ENCODE data around the gene POLR3B. TPM values are rescaled to one million over a fixed set of nuclear protein-coding genes. Genes with fewer than 3 reads are reported as not detected.

The POLR3B gene
- total and polyA plus RNA-seq, 3 experiments from 2014 or later, result 5.3 to 14.6 (median 13.4) TPM

GRCh38 chr12:106436164-106436563 lies 78.6 kb downstream of the POLR3B start:
- Mint-ChIP-seq H3K27ac (no peak overlapping the region), H3K27me3 (no peaks in the 10 kb centered on the region), H3K4me3 (no peak overlapping the region), H3K9me3 (no peaks in the 10 kb centered on the region), H3K36me3 (peaks cover 14 to 73% (median 38%) of the 10 kb centered on the region in 3 donors), H3K4me1 (no peaks in the 10 kb centered on the region)
- POLR2A ChIA-PET, result no interaction called here
- CTCF ChIA-PET, result no interaction called here
- Histone ChIP-seq H3K4me3 (ENCODE audit: low read length) (no peak overlapping the region), H3K27ac (ENCODE audit: low read depth, low read length) (no peak overlapping the region), H3K9me3 (ENCODE audit: low read length) (no peaks in the 10 kb centered on the region), H3K27me3 (ENCODE audit: insufficient read depth, low read length, poor library complexity, severe bottlenecking) (no peaks in the 10 kb centered on the region), H3K36me3 (ENCODE audit: insufficient read depth, low read length) (peaks cover 10% of the 10 kb centered on the region), H3K4me1 (ENCODE audit: insufficient read depth, low read length) (no peaks in the 10 kb centered on the region)
- no peak for DNase-seq

- Histone ChIP-seq H3K27ac (ENCODE audit: low read depth, low read length) (no peak overlapping the region), H3K9me3 (ENCODE audit: low read length) (no peaks in the 10 kb centered on the region), H3K36me3 (ENCODE audit: insufficient read depth, low read length) (peaks cover 4% of the 10 kb centered on the region), H3K4me3 (ENCODE audit: low read length) (no peak overlapping the region), H3K27me3 (ENCODE audit: insufficient read depth, low read length, poor library complexity, severe bottlenecking) (no peaks in the 10 kb centered on the region), H3K4me1 (ENCODE audit: insufficient read depth, low read length) (no peaks in the 10 kb centered on the region)
- Mint-ChIP-seq H3K27ac (no peak overlapping the region), H3K27me3 (no peaks in the 10 kb centered on the region), H3K4me3 (no peak overlapping the region), H3K4me1 (no peaks in the 10 kb centered on the region), H3K9me3 (no peaks in the 10 kb centered on the region), H3K36me3 (peaks cover 14 to 43% (median 21%) of the 10 kb centered on the region in 3 donors)
- ChIA-PET CTCF (no interaction called here), POLR2A (no interaction called here)
- DNase-seq, result no peak
Observed at GRCh38 chr12:106442575-106442974, 85.0 kb downstream of the POLR3B start.

GRCh38 chr12:106445053-106445452 lies 87.5 kb downstream of the POLR3B start:
- Mint-ChIP-seq H3K27ac (peak overlapping the region in 1 of 8 donors; percentile 6), H3K4me3 (no peak overlapping the region), H3K9me3 (no peaks in the 10 kb centered on the region), H3K36me3 (peaks cover 10 to 39% (median 16%) of the 10 kb centered on the region in 3 donors), H3K4me1 (no peaks in the 10 kb centered on the region), H3K27me3 (no peaks in the 10 kb centered on the region)
- H3K9me3 ChIP-seq (ENCODE audit: low read length), result no peaks in the 10 kb centered on the region
- no peaks in the 10 kb centered on the region for H3K4me1 ChIP-seq (ENCODE audit: insufficient read depth, low read length)
- ChIA-PET POLR2A (no interaction called here), CTCF (no interaction called here)
- no peaks in the 10 kb centered on the region for H3K27me3 ChIP-seq (ENCODE audit: insufficient read depth, low read length, poor library complexity, severe bottlenecking)
- DNase-seq, result no peak
- no peak overlapping the region for H3K27ac ChIP-seq (ENCODE audit: low read depth, low read length)
- no peak overlapping the region for H3K4me3 ChIP-seq (ENCODE audit: low read length)
- peaks cover 4% of the 10 kb centered on the region for H3K36me3 ChIP-seq (ENCODE audit: insufficient read depth, low read length)

GRCh38 chr12:106445959-106446358 lies 88.4 kb downstream of the POLR3B start:
- ChIA-PET POLR2A (no interaction called here), CTCF (no interaction called here)
- no peak for DNase-seq
- Mint-ChIP-seq H3K9me3 (no peaks in the 10 kb centered on the region), H3K27ac (no peak overlapping the region), H3K4me1 (no peaks in the 10 kb centered on the region), H3K4me3 (no peak overlapping the region), H3K36me3 (peaks cover 4 to 32% (median 10%) of the 10 kb centered on the region in 3 donors), H3K27me3 (no peaks in the 10 kb centered on the region)
- no peaks in the 10 kb centered on the region for H3K4me1 ChIP-seq (ENCODE audit: insufficient read depth, low read length)
- H3K27me3 ChIP-seq (ENCODE audit: insufficient read depth, low read length, poor library complexity, severe bottlenecking), result no peaks in the 10 kb centered on the region
- H3K9me3 ChIP-seq (ENCODE audit: low read length), result no peaks in the 10 kb centered on the region
- no peaks in the 10 kb centered on the region for H3K36me3 ChIP-seq (ENCODE audit: insufficient read depth, low read length)
- H3K27ac ChIP-seq (ENCODE audit: low read depth, low read length), result no peak overlapping the region
- no peak overlapping the region for H3K4me3 ChIP-seq (ENCODE audit: low read length)

- Mint-ChIP-seq H3K27ac (no peak overlapping the region), H3K4me1 (no peaks in the 10 kb centered on the region), H3K9me3 (no peaks in the 10 kb centered on the region), H3K4me3 (no peak overlapping the region), H3K36me3 (peaks cover 4 to 33% (median 10%) of the 10 kb centered on the region in 3 donors), H3K27me3 (no peaks in the 10 kb centered on the region)
- Histone ChIP-seq H3K4me3 (ENCODE audit: low read length) (no peak overlapping the region), H3K36me3 (ENCODE audit: insufficient read depth, low read length) (no peaks in the 10 kb centered on the region), H3K27ac (ENCODE audit: low read depth, low read length) (no peak overlapping the region), H3K27me3 (ENCODE audit: insufficient read depth, low read length, poor library complexity, severe bottlenecking) (no peaks in the 10 kb centered on the region), H3K4me1 (ENCODE audit: insufficient read depth, low read length) (no peaks in the 10 kb centered on the region), H3K9me3 (ENCODE audit: low read length) (no peaks in the 10 kb centered on the region)
- CTCF ChIA-PET, result no interaction called here
- POLR2A ChIA-PET, result interaction anchor here (0.6 kb wide), 1 partner anchor 14 kb away, joined by 3 read pairs; no protein-coding TSS in a partner anchor
- DNase-seq, result no peak
Observed at GRCh38 chr12:106446419-106447092, 89.0 kb downstream of the POLR3B start.

GRCh38 chr12:106452309-106452708 lies 94.8 kb downstream of the POLR3B start:
- Mint-ChIP-seq H3K4me1 (no peaks in the 10 kb centered on the region), H3K27ac (no peak overlapping the region), H3K4me3 (no peak overlapping the region), H3K36me3 (peaks cover 7 to 37% (median 24%) of the 10 kb centered on the region in 3 donors), H3K9me3 (no peaks in the 10 kb centered on the region), H3K27me3 (no peaks in the 10 kb centered on the region)
- POLR2A ChIA-PET, result no interaction called here
- no peak overlapping the region for H3K27ac ChIP-seq (ENCODE audit: low read depth, low read length)
- no peaks in the 10 kb centered on the region for H3K36me3 ChIP-seq (ENCODE audit: insufficient read depth, low read length)
- no peaks in the 10 kb centered on the region for H3K27me3 ChIP-seq (ENCODE audit: insufficient read depth, low read length, poor library complexity, severe bottlenecking)
- no peaks in the 10 kb centered on the region for H3K9me3 ChIP-seq (ENCODE audit: low read length)
- no peaks in the 10 kb centered on the region for H3K4me1 ChIP-seq (ENCODE audit: insufficient read depth, low read length)
- CTCF ChIA-PET, result no interaction called here
- H3K4me3 ChIP-seq (ENCODE audit: low read length), result no peak overlapping the region
- no peak for DNase-seq

- H3K4me1 Mint-ChIP-seq, result peaks cover 5 to 10% (median 9%) of the 10 kb centered on the region in 3 donors
- DNase-seq, result no peak
- H3K9me3 Mint-ChIP-seq, result no peaks in the 10 kb centered on the region
- peaks cover 11 to 46% (median 27%) of the 10 kb centered on the region in 3 donors for H3K36me3 Mint-ChIP-seq
- ChIA-PET CTCF (no interaction called here), POLR2A (no interaction called here)
- no peaks in the 10 kb centered on the region for H3K27me3 ChIP-seq (ENCODE audit: insufficient read depth, low read length, poor library complexity, severe bottlenecking)
- H3K27ac ChIP-seq (ENCODE audit: low read depth, low read length), result no peak overlapping the region
- H3K4me1 ChIP-seq (ENCODE audit: insufficient read depth, low read length), result no peaks in the 10 kb centered on the region
- no peak overlapping the region for H3K27ac Mint-ChIP-seq
- no peak overlapping the region for H3K4me3 ChIP-seq (ENCODE audit: low read length)
- H3K27me3 Mint-ChIP-seq, result no peaks in the 10 kb centered on the region
- peaks cover 4% of the 10 kb centered on the region for H3K36me3 ChIP-seq (ENCODE audit: insufficient read depth, low read length)
- H3K4me3 Mint-ChIP-seq, result no peak overlapping the region
- no peaks in the 10 kb centered on the region for H3K9me3 ChIP-seq (ENCODE audit: low read length)
Observed at GRCh38 chr12:106455111-106455510, 97.6 kb downstream of the POLR3B start.

GRCh38 chr12:106459124-106459523 lies 101.6 kb downstream of the POLR3B start:
- H3K4me1 Mint-ChIP-seq, result peaks cover 23 to 29% (median 27%) of the 10 kb centered on the region in 3 donors
- Histone ChIP-seq H3K36me3 (ENCODE audit: insufficient read depth, low read length) (peaks cover 4% of the 10 kb centered on the region), H3K27me3 (ENCODE audit: insufficient read depth, low read length, poor library complexity, severe bottlenecking) (no peaks in the 10 kb centered on the region), H3K4me1 (ENCODE audit: insufficient read depth, low read length) (peaks cover 7% of the 10 kb centered on the region), H3K4me3 (ENCODE audit: low read length) (no peak overlapping the region), H3K27ac (ENCODE audit: low read depth, low read length) (no peak overlapping the region), H3K9me3 (ENCODE audit: low read length) (no peaks in the 10 kb centered on the region)
- H3K4me3 Mint-ChIP-seq, result peak overlapping the region in 1 of 7 donors; percentile 21
- no peaks in the 10 kb centered on the region for H3K9me3 Mint-ChIP-seq
- CTCF ChIA-PET, result no interaction called here
- H3K27me3 Mint-ChIP-seq, result no peaks in the 10 kb centered on the region
- peak overlapping the region in 3 of 8 donors; percentile 8 to 16 (median 13) for H3K27ac Mint-ChIP-seq
- DNase-seq, result no peak
- H3K36me3 Mint-ChIP-seq, result peaks cover 11 to 59% (median 32%) of the 10 kb centered on the region in 3 donors
- POLR2A ChIA-PET, result no interaction called here
